Measurements from ENCODE around the gene HAL. TPM values are rescaled to one million over a fixed set of nuclear protein-coding genes. Genes with fewer than 3 reads are reported as not detected.
A peak's percentile ranks its signal among the peaks of the same experiment; 100 is the strongest.

Gene HAL
- total and polyA plus RNA-seq, 2 of the 13 experiments (the other 11 are each of a cell fraction or from before 2014, with no cell fraction given): 0.89 to 37.8 TPM

DNA sequence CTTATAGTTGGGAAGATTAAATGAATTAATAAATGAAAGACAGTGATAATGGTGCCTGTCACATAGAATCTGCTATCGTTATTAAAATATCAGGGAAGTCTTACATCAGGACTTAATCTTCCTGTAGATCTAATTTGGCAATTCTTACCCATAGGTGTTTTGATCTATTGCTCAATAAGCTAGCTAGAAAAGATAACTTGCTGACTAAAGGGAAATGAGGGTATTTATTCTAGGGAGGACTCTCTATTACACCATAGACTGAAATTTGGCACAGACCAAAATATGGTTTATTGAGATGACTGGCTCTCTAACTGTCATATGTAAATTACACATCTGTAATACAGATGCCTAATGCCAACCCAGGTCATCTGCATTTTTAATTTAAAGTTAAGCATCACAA is 11.5 kb downstream of the HAL start (continued):
- TF ChIP-seq, protein P1, sequence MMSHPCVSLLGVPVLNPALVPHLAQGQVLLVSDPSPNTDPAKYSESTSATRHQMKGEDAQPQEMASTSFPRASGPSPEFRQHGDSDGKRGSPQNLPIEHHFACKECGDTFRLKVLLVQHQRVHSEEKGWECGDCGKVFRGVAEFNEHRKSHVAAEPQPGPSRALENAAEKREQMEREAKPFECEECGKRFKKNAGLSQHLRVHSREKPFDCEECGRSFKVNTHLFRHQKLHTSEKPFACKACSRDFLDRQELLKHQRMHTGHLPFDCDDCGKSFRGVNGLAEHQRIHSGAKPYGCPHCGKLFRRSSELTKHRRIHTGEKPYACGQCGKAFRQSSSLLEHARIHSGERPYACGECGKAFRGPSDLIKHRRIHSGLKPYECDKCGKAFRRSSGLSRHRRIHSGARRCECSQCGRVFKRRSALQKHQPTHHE (CRISPR knock-in tag; IDR thresholded peaks at IDR 0.05; ENCODE audit: borderline replicate concordance): no peak
- TF ChIP-seq CEBPB (IDR thresholded peaks at IDR 0.05; ENCODE audit: borderline replicate concordance, low read depth, low read length) (peak; percentile 27; the same call in 1 of the 2 replicates), ZBTB38 (CRISPR knock-in tag; IDR thresholded peaks at IDR 0.05) (no peak), MAFF (IDR thresholded peaks at IDR 0.05; ENCODE audit: low read depth, low read length) (peak; percentile 74), RARA (CRISPR knock-in tag; IDR thresholded peaks at IDR 0.05) (no peak), ZNF383 (CRISPR knock-in tag; IDR thresholded peaks at IDR 0.05; ENCODE audit: borderline replicate concordance) (no peak), MAFK (conservative IDR thresholded peaks at IDR 0.05 in 1 of 2, IDR thresholded peaks at IDR 0.05 in 1 of 2; ENCODE audit: low read length in 2 of 2) (peak; percentile 71 to 87), ATF1 (CRISPR knock-in tag; IDR thresholded peaks at IDR 0.05) (no peak), ZNF703 (CRISPR knock-in tag; IDR thresholded peaks at IDR 0.05; ENCODE audit: borderline replicate concordance) (no peak), HNRNPK (IDR thresholded peaks at IDR 0.05; ENCODE audit: low read depth, low read length, poor library complexity, severe bottlenecking) (no peak), ZNF30 (CRISPR knock-in tag; IDR thresholded peaks at IDR 0.05) (no peak), KLF9 (CRISPR knock-in tag; IDR thresholded peaks at IDR 0.05; ENCODE audit: low read depth) (no peak), KDM3A (CRISPR knock-in tag; IDR thresholded peaks at IDR 0.05; ENCODE audit: low read depth) (no peak), GTF2F1 (IDR thresholded peaks at IDR 0.05; ENCODE audit: low read length) (no peak), SOX6 (IDR thresholded peaks at IDR 0.05) (no peak), SOX6 (CRISPR knock-in tag; IDR thresholded peaks at IDR 0.05) (no peak), THYN1 (CRISPR knock-in tag; IDR thresholded peaks at IDR 0.05; ENCODE audit: borderline replicate concordance, low read depth) (no peak)
- TF ChIP-seq, protein P2, sequence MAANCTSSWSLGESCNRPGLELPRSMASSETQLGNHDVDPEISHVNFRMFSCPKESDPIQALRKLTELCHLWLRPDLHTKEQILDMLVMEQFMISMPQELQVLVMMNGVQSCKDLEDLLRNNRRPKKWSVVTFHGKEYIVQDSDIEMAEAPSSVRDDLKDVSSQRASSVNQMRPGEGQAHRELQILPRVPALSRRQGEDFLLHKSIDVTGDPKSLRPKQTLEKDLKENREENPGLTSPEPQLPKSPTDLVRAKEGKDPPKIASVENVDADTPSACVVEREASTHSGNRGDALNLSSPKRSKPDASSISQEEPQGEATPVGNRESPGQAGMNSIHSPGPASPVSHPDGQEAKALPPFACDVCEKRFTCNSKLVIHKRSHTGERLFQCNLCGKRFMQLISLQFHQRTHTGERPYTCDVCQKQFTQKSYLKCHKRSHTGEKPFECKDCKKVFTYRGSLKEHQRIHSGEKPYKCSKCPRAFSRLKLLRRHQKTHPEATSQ (CRISPR knock-in tag; IDR thresholded peaks at IDR 0.05; ENCODE audit: borderline replicate concordance): no peak
- TF ChIP-seq, protein P3, sequence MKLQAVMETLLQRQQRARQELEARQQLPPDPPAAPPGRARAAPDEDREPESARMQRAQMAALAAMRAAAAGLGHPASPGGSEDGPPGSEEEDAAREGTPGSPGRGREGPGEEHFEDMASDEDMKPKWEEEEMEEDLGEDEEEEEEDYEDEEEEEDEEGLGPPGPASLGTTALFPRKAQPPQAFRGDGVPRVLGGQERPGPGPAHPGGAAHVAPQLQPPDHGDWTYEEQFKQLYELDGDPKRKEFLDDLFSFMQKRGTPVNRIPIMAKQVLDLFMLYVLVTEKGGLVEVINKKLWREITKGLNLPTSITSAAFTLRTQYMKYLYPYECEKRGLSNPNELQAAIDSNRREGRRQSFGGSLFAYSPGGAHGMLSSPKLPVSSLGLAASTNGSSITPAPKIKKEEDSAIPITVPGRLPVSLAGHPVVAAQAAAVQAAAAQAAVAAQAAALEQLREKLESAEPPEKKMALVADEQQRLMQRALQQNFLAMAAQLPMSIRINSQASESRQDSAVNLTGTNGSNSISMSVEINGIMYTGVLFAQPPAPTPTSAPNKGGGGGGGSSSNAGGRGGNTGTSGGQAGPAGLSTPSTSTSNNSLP (IDR thresholded peaks at IDR 0.05; ENCODE audit: low read depth, low read length): no peak
- TF ChIP-seq, protein P4, sequence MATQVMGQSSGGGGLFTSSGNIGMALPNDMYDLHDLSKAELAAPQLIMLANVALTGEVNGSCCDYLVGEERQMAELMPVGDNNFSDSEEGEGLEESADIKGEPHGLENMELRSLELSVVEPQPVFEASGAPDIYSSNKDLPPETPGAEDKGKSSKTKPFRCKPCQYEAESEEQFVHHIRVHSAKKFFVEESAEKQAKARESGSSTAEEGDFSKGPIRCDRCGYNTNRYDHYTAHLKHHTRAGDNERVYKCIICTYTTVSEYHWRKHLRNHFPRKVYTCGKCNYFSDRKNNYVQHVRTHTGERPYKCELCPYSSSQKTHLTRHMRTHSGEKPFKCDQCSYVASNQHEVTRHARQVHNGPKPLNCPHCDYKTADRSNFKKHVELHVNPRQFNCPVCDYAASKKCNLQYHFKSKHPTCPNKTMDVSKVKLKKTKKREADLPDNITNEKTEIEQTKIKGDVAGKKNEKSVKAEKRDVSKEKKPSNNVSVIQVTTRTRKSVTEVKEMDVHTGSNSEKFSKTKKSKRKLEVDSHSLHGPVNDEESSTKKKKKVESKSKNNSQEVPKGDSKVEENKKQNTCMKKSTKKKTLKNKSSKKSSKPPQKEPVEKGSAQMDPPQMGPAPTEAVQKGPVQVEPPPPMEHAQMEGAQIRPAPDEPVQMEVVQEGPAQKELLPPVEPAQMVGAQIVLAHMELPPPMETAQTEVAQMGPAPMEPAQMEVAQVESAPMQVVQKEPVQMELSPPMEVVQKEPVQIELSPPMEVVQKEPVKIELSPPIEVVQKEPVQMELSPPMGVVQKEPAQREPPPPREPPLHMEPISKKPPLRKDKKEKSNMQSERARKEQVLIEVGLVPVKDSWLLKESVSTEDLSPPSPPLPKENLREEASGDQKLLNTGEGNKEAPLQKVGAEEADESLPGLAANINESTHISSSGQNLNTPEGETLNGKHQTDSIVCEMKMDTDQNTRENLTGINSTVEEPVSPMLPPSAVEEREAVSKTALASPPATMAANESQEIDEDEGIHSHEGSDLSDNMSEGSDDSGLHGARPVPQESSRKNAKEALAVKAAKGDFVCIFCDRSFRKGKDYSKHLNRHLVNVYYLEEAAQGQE (IDR thresholded peaks at IDR 0.05; ENCODE audit: borderline replicate concordance in 1 of 2, low read depth in 1 of 2, low read length in 2 of 2): no peak
- TF ChIP-seq, protein P5, sequence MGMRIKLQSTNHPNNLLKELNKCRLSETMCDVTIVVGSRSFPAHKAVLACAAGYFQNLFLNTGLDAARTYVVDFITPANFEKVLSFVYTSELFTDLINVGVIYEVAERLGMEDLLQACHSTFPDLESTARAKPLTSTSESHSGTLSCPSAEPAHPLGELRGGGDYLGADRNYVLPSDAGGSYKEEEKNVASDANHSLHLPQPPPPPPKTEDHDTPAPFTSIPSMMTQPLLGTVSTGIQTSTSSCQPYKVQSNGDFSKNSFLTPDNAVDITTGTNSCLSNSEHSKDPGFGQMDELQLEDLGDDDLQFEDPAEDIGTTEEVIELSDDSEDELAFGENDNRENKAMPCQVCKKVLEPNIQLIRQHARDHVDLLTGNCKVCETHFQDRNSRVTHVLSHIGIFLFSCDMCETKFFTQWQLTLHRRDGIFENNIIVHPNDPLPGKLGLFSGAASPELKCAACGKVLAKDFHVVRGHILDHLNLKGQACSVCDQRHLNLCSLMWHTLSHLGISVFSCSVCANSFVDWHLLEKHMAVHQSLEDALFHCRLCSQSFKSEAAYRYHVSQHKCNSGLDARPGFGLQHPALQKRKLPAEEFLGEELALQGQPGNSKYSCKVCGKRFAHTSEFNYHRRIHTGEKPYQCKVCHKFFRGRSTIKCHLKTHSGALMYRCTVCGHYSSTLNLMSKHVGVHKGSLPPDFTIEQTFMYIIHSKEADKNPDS (CRISPR knock-in tag; IDR thresholded peaks at IDR 0.05): no peak
